Gastroesophageal sphincter (tissue), 4 donors: ENCODE measurements around the gene LDLRAD3. TPM values are rescaled to one million over a fixed set of nuclear protein-coding genes. Genes with fewer than 3 reads are reported as not detected.

Experiments
- ATAC-seq: fragments of 150-250 bp; one replicate; pipeline ENCODE4 v1.9.1; 2016; ENCODE audit warnings: mild to moderate bottlenecking, moderate library complexity
- H3K27ac ChIP-seq, 4 donors: fragments of 200-600 bp; sonication (generic) in 3 of 4; 1 replicate in 3 of 4; 2 replicates in 1 of 4; pipeline ENCODE4 v1.5.1; 2016 to 2019
- H3K27me3 ChIP-seq: fragments of 200-600 bp; sonication (generic); one replicate; pipeline ENCODE4 v1.5.1; 2019
- H3K36me3 ChIP-seq, 2 donors: fragments of 200-600 bp; sonication (generic); one replicate each; pipeline ENCODE4 v1.5.1; 2019; ENCODE audit warnings: control low read depth in 1 of 2
- H3K4me1 ChIP-seq, 3 donors: fragments of 200-600 bp; sonication (generic); 1 replicate in 2 of 3; 2 replicates in 1 of 3; pipeline ENCODE4 v1.5.1; 2016 to 2019; ENCODE audit warnings: control low read depth in 2 of 3
- H3K4me3 ChIP-seq, 2 donors: fragments of 200-600 bp; sonication (generic); one replicate each; pipeline ENCODE4 v1.5.1; 2019; ENCODE audit warnings: mild to moderate bottlenecking in 1 of 2, moderate library complexity in 1 of 2
- H3K9me3 ChIP-seq, 3 donors: fragments of 200-600 bp; sonication (generic); one replicate each; pipeline ENCODE4 v1.5.1; 2017 to 2019; ENCODE audit warnings: control low read depth in 2 of 3
- CTCF ChIP-seq, 4 experiments: fragments of 200-600 bp in 2 of 4; fragments of 450-650 bp in 2 of 4; sonication (generic) in 1 of 4; IDR thresholded peaks; one replicate each; pipeline ENCODE4 v1.5.1; 2017 to 2019; ENCODE audit warnings: antibody characterized with exemption in 4 of 4, mild to moderate bottlenecking in 2 of 4, moderate library complexity in 2 of 4
- EP300 ChIP-seq: sonication (generic); formaldehyde crosslinking; IDR thresholded peaks from one replicate; pipeline ENCODE4 v1.6.1; 2017; ENCODE audit warnings: antibody characterized with exemption, mild to moderate bottlenecking
- POLR2A ChIP-seq, 2 donors: fragments of 450-650 bp; IDR thresholded peaks; one replicate each; pipeline ENCODE4 v1.6.1; 2017; ENCODE audit warnings: antibody characterized with exemption in 2 of 2, mild to moderate bottlenecking in 2 of 2, moderate library complexity in 1 of 2
- POLR2AphosphoS5 ChIP-seq: sonication (generic); formaldehyde crosslinking; IDR thresholded peaks from one replicate; pipeline ENCODE4 v1.6.1; 2017; ENCODE audit warnings: antibody characterized with exemption
- WGBS, 2 donors: methylation state at CpG; one replicate each; pipeline ENCODE4 v1.1.5; 2018; ENCODE audit warnings: low coverage in 1 of 2; 5-methylcytosine and 5-hydroxymethylcytosine counted together
- total RNA-seq, 4 donors: library from RNA; depleted of rRNA; stranded (reverse); fragments of >200 nt; gene quantifications; one replicate each; pipeline ENCODE4 v1.1.0, GENCODE V29; 2016

The LDLRAD3 gene
- total RNA-seq, 4 donors from 2014 or later, result 4.0 to 8.9 (median 7.2) TPM

- H3K4me1 ChIP-seq, result no peaks in the 10 kb centered on the region
- no peak for TF ChIP-seq CTCF (IDR thresholded peaks at IDR 0.05)
- TF ChIP-seq POLR2A (IDR thresholded peaks at IDR 0.05), result no peak
- TF ChIP-seq POLR2AphosphoS5, result no peak
- no peak for TF ChIP-seq EP300
Observed at GRCh38 chr11:36098087-36098486, 154.2 kb downstream of the LDLRAD3 start.

GRCh38 chr11:36098853-36099375 lies 155.1 kb downstream of the LDLRAD3 start:
- TF ChIP-seq POLR2A (IDR thresholded peaks at IDR 0.05) (no peak), CTCF (IDR thresholded peaks at IDR 0.05) (no peak), EP300 (no peak), POLR2AphosphoS5 (no peak)
- Histone ChIP-seq H3K27me3 (no peaks in the 10 kb centered on the region), H3K9me3 (no peaks in the 10 kb centered on the region), H3K36me3 (peaks cover 0 to 19% of the 10 kb centered on the region in 2 donors), H3K4me3 (no peak overlapping the region), H3K4me1 (no peaks in the 10 kb centered on the region), H3K27ac (no peak overlapping the region)
- no peak for ATAC-seq
- WGBS, 2 donors, result 63 to 72% methylated on average over 2 of the region's 2 CpGs

More at GRCh38 chr11:36098087-36098486, 154.2 kb downstream of the LDLRAD3 start:
- WGBS, 2 donors, result 78 to 86% methylated on average over 1 to 4 of the region's 6 CpGs
- Histone ChIP-seq H3K36me3 (peaks cover 0 to 23% of the 10 kb centered on the region in 2 donors), H3K27me3 (no peaks in the 10 kb centered on the region), H3K27ac (no peak overlapping the region), H3K9me3 (no peaks in the 10 kb centered on the region), H3K4me3 (no peak overlapping the region)
- no peak for ATAC-seq

GRCh38 chr11:36101466-36101865 lies 157.6 kb downstream of the LDLRAD3 start:
- Histone ChIP-seq H3K9me3 (no peaks in the 10 kb centered on the region), H3K36me3 (peaks cover 0 to 19% of the 10 kb centered on the region in 2 donors), H3K4me3 (no peak overlapping the region), H3K4me1 (no peaks in the 10 kb centered on the region), H3K27ac (no peak overlapping the region), H3K27me3 (no peaks in the 10 kb centered on the region)
- no peak for ATAC-seq
- WGBS, 2 donors, result 83 to 90% methylated on average over 4 of the region's 4 CpGs
- TF ChIP-seq EP300 (no peak), POLR2A (IDR thresholded peaks at IDR 0.05) (no peak), POLR2AphosphoS5 (no peak), CTCF (IDR thresholded peaks at IDR 0.05) (no peak)

GRCh38 chr11:36102868-36103267 lies 159.0 kb downstream of the LDLRAD3 start:
- ATAC-seq, result no peak
- peaks cover 0 to 19% of the 10 kb centered on the region in 2 donors for H3K36me3 ChIP-seq
- H3K4me1 ChIP-seq, result no peaks in the 10 kb centered on the region
- TF ChIP-seq POLR2A (IDR thresholded peaks at IDR 0.05), result no peak
- no peak overlapping the region for H3K4me3 ChIP-seq
- WGBS, 2 donors, result 85 to 95% methylated on average over 3 to 5 of the region's 5 CpGs
- no peaks in the 10 kb centered on the region for H3K9me3 ChIP-seq
- H3K27me3 ChIP-seq, result no peaks in the 10 kb centered on the region
- no peak overlapping the region for H3K27ac ChIP-seq

- no peak for ATAC-seq
- H3K27ac ChIP-seq, result no peak overlapping the region
- peaks cover 0 to 19% of the 10 kb centered on the region in 2 donors for H3K36me3 ChIP-seq
- TF ChIP-seq POLR2AphosphoS5 (no peak), EP300 (no peak), POLR2A (IDR thresholded peaks at IDR 0.05) (no peak), CTCF (IDR thresholded peaks at IDR 0.05) (no peak)
- no peaks in the 10 kb centered on the region for H3K9me3 ChIP-seq
- no peaks in the 10 kb centered on the region for H3K27me3 ChIP-seq
- 95 to 100% methylated on average over 4 to 6 of the region's 11 CpGs for WGBS, 2 donors
- no peaks in the 10 kb centered on the region for H3K4me1 ChIP-seq
- H3K4me3 ChIP-seq, result no peak overlapping the region
Observed at GRCh38 chr11:36103933-36104530, 160.2 kb downstream of the LDLRAD3 start.
